ENCODE measurements around the gene CHRNG.

DNA sequence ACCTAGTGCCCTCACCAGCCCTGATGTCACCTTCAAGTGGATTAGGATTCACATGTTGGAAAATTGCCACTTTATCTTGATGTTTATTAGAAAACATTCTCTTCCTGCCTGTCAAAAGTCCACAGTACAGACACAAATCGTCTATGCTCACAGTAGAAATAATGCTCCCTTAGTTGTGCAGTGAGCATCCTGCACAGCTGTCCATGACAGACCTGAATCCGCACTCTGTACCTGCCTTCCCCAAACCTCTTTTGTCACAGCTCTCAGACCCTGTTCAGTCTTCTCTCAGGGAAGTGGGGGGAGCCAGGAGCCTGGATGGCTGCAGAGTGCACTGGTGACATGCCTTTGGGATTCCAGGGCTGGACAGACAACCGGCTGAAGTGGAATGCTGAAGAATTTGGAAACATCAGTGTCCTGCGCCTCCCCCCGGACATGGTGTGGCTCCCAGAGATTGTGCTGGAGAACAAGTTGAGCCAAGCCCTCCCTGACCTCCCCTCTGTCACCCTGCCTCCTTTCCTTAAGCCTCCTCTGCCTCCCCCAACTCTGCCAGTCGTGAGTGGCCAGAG, 11.5 kb upstream of the CHRNG start:
- TF ChIP-seq CTCF (IDR thresholded peaks at IDR 0.05) (no peak), EP300 (IDR thresholded peaks at IDR 0.05) (no peak)

Data from ovary (tissue), 3 donors.